Measurements from ENCODE around the gene BMP2K. TPM values are rescaled to one million over a fixed set of nuclear protein-coding genes. Genes with fewer than 3 reads are reported as not detected.

Gene BMP2K
- total and polyA plus RNA-seq, 8 donors: 4.8 to 27.3 (median 6.0) TPM

GRCh38 chr4:78944381-78944780, 168.2 kb downstream of the BMP2K start:
- ATAC-seq (no peak), DNase-seq (no peak), FAIRE-seq (no peak)
- no peak overlapping the region for H3K4me3 ChIP-seq
- no peak overlapping the region for H3K27ac ChIP-seq
- H3K9me3 ChIP-seq: no peaks in the 10 kb centered on the region
- intact Hi-C loops (cut with DNase I): no loop called here
- peaks cover 0 to 4% (median 0%) of the 10 kb centered on the region in 3 donors for H3K4me1 ChIP-seq
- 39 to 49% methylated on average over 1 of the region's 1 CpG for WGBS, 2 donors
- no peak for TF ChIP-seq CTCF (IDR thresholded peaks at IDR 0.05)
- H3K27me3 ChIP-seq: no peaks in the 10 kb centered on the region
- no peaks in the 10 kb centered on the region for H3K36me3 ChIP-seq

GRCh38 chr4:78945651-78946179, 169.6 kb downstream of the BMP2K start:
- Histone ChIP-seq H3K9me3 (no peaks in the 10 kb centered on the region), H3K27ac (no peak overlapping the region), H3K4me3 (no peak overlapping the region), H3K27me3 (no peaks in the 10 kb centered on the region), H3K36me3 (no peaks in the 10 kb centered on the region), H3K4me1 (no peaks in the 10 kb centered on the region)
- intact Hi-C loops (cut with DNase I): no loop called here
- TF ChIP-seq CTCF (IDR thresholded peaks at IDR 0.05): no peak
- 92 to 96% methylated on average over 3 of the region's 3 CpGs for WGBS, 2 donors
- FAIRE-seq: no peak
- DNase-seq: no peak
- ATAC-seq: no peak

GRCh38 chr4:78949735-78950134, 173.6 kb downstream of the BMP2K start:
- intact Hi-C loops (cut with DNase I): loop anchor here (5.0 to 10.0 kb wide), 2 partner anchors 1263 to 1265 kb away; no protein-coding TSS in a partner anchor
- no peak for ATAC-seq
- no peak for DNase-seq
- WGBS, 2 donors: 79 to 81% methylated on average over 1 of the region's 1 CpG
- Histone ChIP-seq H3K9me3 (no peaks in the 10 kb centered on the region), H3K36me3 (no peaks in the 10 kb centered on the region), H3K4me3 (no peak overlapping the region), H3K27me3 (no peaks in the 10 kb centered on the region), H3K27ac (no peak overlapping the region), H3K4me1 (no peaks in the 10 kb centered on the region)
- no peak for TF ChIP-seq CTCF (IDR thresholded peaks at IDR 0.05)
- FAIRE-seq: no peak

GRCh38 chr4:78951862-78952472, 175.8 kb downstream of the BMP2K start:
- Histone ChIP-seq H3K27ac (no peak overlapping the region), H3K9me3 (no peaks in the 10 kb centered on the region), H3K4me3 (no peak overlapping the region), H3K4me1 (no peaks in the 10 kb centered on the region), H3K36me3 (no peaks in the 10 kb centered on the region), H3K27me3 (no peaks in the 10 kb centered on the region)
- FAIRE-seq (peak; percentile 92), ATAC-seq (peak in 3 of 4 donors; percentile 84 to 92 (median 88)), DNase-seq (peak in 1 of 6 donors; percentile 28)
- TF ChIP-seq CTCF (IDR thresholded peaks at IDR 0.05): peak; percentile 12 to 60 (median 52)
- 45 to 49% methylated on average over 3 of the region's 3 CpGs for WGBS, 2 donors
- intact Hi-C loops (cut with DNase I): loop anchor here (5.0 to 10.0 kb wide), 2 partner anchors 1260 to 1263 kb away; no protein-coding TSS in a partner anchor

GRCh38 chr4:78953231-78953630, 177.1 kb downstream of the BMP2K start:
- Histone ChIP-seq H3K27ac (no peak overlapping the region), H3K4me1 (no peaks in the 10 kb centered on the region), H3K9me3 (no peaks in the 10 kb centered on the region), H3K27me3 (no peaks in the 10 kb centered on the region), H3K4me3 (no peak overlapping the region), H3K36me3 (no peaks in the 10 kb centered on the region)
- FAIRE-seq (no peak), DNase-seq (no peak), ATAC-seq (no peak)
- WGBS, 2 donors: 89 to 93% methylated on average over 5 of the region's 5 CpGs
- no peak for TF ChIP-seq CTCF (IDR thresholded peaks at IDR 0.05)
- intact Hi-C loops (cut with DNase I): loop anchor here (5.0 to 10.0 kb wide), 2 partner anchors 1259 to 1262 kb away; no protein-coding TSS in a partner anchor
